ENCODE results near the gene FCGBP.

GRCh38 chr19:39927076-39927475, 7.4 kb downstream of the FCGBP start:
- TF ChIP-seq, protein P1, sequence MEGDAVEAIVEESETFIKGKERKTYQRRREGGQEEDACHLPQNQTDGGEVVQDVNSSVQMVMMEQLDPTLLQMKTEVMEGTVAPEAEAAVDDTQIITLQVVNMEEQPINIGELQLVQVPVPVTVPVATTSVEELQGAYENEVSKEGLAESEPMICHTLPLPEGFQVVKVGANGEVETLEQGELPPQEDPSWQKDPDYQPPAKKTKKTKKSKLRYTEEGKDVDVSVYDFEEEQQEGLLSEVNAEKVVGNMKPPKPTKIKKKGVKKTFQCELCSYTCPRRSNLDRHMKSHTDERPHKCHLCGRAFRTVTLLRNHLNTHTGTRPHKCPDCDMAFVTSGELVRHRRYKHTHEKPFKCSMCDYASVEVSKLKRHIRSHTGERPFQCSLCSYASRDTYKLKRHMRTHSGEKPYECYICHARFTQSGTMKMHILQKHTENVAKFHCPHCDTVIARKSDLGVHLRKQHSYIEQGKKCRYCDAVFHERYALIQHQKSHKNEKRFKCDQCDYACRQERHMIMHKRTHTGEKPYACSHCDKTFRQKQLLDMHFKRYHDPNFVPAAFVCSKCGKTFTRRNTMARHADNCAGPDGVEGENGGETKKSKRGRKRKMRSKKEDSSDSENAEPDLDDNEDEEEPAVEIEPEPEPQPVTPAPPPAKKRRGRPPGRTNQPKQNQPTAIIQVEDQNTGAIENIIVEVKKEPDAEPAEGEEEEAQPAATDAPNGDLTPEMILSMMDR (IDR thresholded peaks at IDR 0.05; ENCODE audit: low read depth, low read length), result no peak
- TF ChIP-seq POLR2A (IDR thresholded peaks at IDR 0.05; ENCODE audit: extremely low read depth, insufficient read length), result no peak
